K562 (cell line): Measurements from ENCODE around the gene RNF217. TPM values are rescaled to one million over a fixed set of nuclear protein-coding genes. Genes with fewer than 3 reads are reported as not detected.

ENCODE experiments used
- ATAC-seq: fragments of 200-7000 bp; cut with Tn5 transposase; 3 replicates; pipeline ENCODE4 v1.9.1; 2020; ENCODE audit warnings: moderate library complexity
- BruUV-seq: library from RNA; stranded (reverse); fragments of 400-500 nt; replicated peaks from 2 replicates; lab custom pipeline; 2021; lab: Mats Ljungman, UMichigan
- CTCF ChIA-PET: fragments of 300-600 bp; formaldehyde crosslinking; extraction: SDS; loops from one replicate; lab custom pipeline; 2021; ENCODE audit warnings: low intra/inter-chr PET ratio; lab: Yijun Ruan, JAX
- POLR2A ChIA-PET: fragments of 300-600, 350-650 bp; sonication (Branson Sonifier 250); formaldehyde crosslinking; extraction: SDS; loops from one replicate; lab custom pipeline; 2021; ENCODE audit warnings: antibody characterized with exemption, inconsistent platforms; lab: Yijun Ruan, JAX
- DNase-seq, 4 experiments: peaks; one replicate each; pipeline versions ENCODE4 v3.0.0 to v3.0.0-alpha.2; 2011 to 2018; ENCODE audit warnings: low spot score in 3 of 4, mixed read lengths in 3 of 4; ENCODE audit errors: extremely low read depth in 1 of 4
- FAIRE-seq: peaks from 2 replicates; lab custom pipeline; 2011; peaks lifted over from hg19 to GRCh38; lab: Jason Lieb, UNC
- H2AFZ ChIP-seq: 2 replicates; pipeline ENCODE4 v1.6.0; 2011; ENCODE audit warnings: low read depth, low read length, control low read depth, inconsistent platforms
- H3K27ac ChIP-seq: fragments of 200-600 bp; 3 replicates; pipeline ENCODE4 v1.8.0; 2011; ENCODE audit warnings: low read depth, mild to moderate bottlenecking, control low read depth, inconsistent platforms, low read length, moderate library complexity, mixed read lengths; ENCODE audit errors: extremely low read depth
- H3K27me3 ChIP-seq, 2 experiments: fragments of 300-600 bp in 1 of 2; 2 replicates in 1 of 2; 3 replicates in 1 of 2; pipeline versions ENCODE4 v1.6.0 to v1.8.0; 2011; ENCODE audit warnings: inconsistent platforms in 2 of 2, low read length in 2 of 2, mild to moderate bottlenecking in 1 of 2, mixed read lengths in 1 of 2, moderate library complexity in 1 of 2; ENCODE audit not compliant: control insufficient read depth in 2 of 2, insufficient read depth in 2 of 2
- H3K36me3 ChIP-seq: fragments of 300-600 bp; 3 replicates; pipeline ENCODE4 v1.8.0; 2011; ENCODE audit warnings: mild to moderate bottlenecking, low read length, inconsistent platforms; ENCODE audit not compliant: control insufficient read depth, insufficient read depth
- H3K4me1 ChIP-seq, 2 experiments: fragments of 200-600 bp in 1 of 2; replicated peaks in 1 of 2; 2 replicates in 1 of 2; 3 replicates in 1 of 2; pipeline versions ENCODE4 v1.5.1 to v1.8.0; 2011; ENCODE audit warnings: inconsistent platforms in 2 of 2, low read length in 2 of 2, mild to moderate bottlenecking in 1 of 2, mixed read lengths in 1 of 2, moderate library complexity in 1 of 2; ENCODE audit not compliant: control insufficient read depth in 2 of 2, insufficient read depth in 2 of 2
- H3K4me2 ChIP-seq: 2 replicates; pipeline ENCODE4 v1.6.1; 2011; ENCODE audit warnings: low read length, control low read depth, inconsistent platforms, mixed read lengths; ENCODE audit not compliant: insufficient read depth
- H3K4me3 ChIP-seq: fragments of 200-600 bp; sonication (generic), shearing (Covaris generic); 2 replicates; pipeline ENCODE4 v1.5.1; 2016; ENCODE audit warnings: control low read depth, inconsistent platforms
- H3K79me2 ChIP-seq: fragments of 200-600 bp; 3 replicates; pipeline ENCODE4 v1.8.0; 2011; ENCODE audit warnings: low read length, inconsistent platforms; ENCODE audit not compliant: control insufficient read depth, insufficient read depth
- H3K9ac ChIP-seq, 2 experiments: 2 replicates each; pipeline versions ENCODE4 v1.6.0 to v1.6.1; 2011; ENCODE audit warnings: low read depth in 2 of 2, low read length in 2 of 2, control low read depth in 1 of 2, inconsistent platforms in 1 of 2, mild to moderate bottlenecking in 1 of 2, mixed read lengths in 1 of 2; ENCODE audit not compliant: insufficient read depth in 1 of 2
- H3K9me1 ChIP-seq: one replicate; pipeline ENCODE4 v1.6.0; 2011; ENCODE audit warnings: inconsistent platforms, mild to moderate bottlenecking, low read length, moderate library complexity; ENCODE audit not compliant: control insufficient read depth, insufficient read depth
- H3K9me3 ChIP-seq: replicated peaks from 2 replicates; pipeline ENCODE4 v1.5.1; 2011; ENCODE audit warnings: low read depth, low read length, inconsistent platforms; ENCODE audit not compliant: control insufficient read depth, insufficient read depth
- H4K20me1 ChIP-seq: replicated peaks from 2 replicates; pipeline ENCODE4 v1.6.1; 2011; ENCODE audit warnings: low read length, inconsistent platforms, mixed read lengths; ENCODE audit not compliant: control insufficient read depth, insufficient read depth
- CBX3 ChIP-seq, 2 experiments: IDR thresholded peaks; 1 replicate in 1 of 2; 2 replicates in 1 of 2; pipeline ENCODE4 v1.6.1; 2012; ENCODE audit warnings: inconsistent platforms in 2 of 2, low read length in 2 of 2, borderline replicate concordance in 1 of 2, control low read depth in 1 of 2
- CCAR2 ChIP-seq: fragments of 200-400 bp; formaldehyde crosslinking; IDR thresholded peaks from 2 replicates; pipeline ENCODE4 v1.6.1; 2017; ENCODE audit warnings: mild to moderate bottlenecking, low read depth, low read length
- CHD4 ChIP-seq: fragments of 200-600 bp; sonication (generic); IDR thresholded peaks from 3 replicates; pipeline ENCODE4 v1.6.1; 2012; ENCODE audit warnings: low read depth, mild to moderate bottlenecking, mixed read lengths, low read length, inconsistent platforms; ENCODE audit not compliant: insufficient read depth, insufficient replicate concordance, poor library complexity, severe bottlenecking
- CSDE1 ChIP-seq, 2 experiments: fragments of 450-650 bp; IDR thresholded peaks; 2 replicates each; pipeline ENCODE4 v1.6.1; 2016; ENCODE audit warnings: mild to moderate bottlenecking in 1 of 2
- ELF1 ChIP-seq: fragments of 200-800 bp; sonication (Bioruptor generic); IDR thresholded peaks from 2 replicates; pipeline ENCODE4 v1.6.1; 2016; ENCODE audit warnings: missing genetic modification characterization, missing compliant biosample characterization
- GTF2F1 ChIP-seq: IDR thresholded peaks from 2 replicates; pipeline ENCODE4 v1.6.1; 2011; ENCODE audit warnings: low read depth, low read length, improper control_type of control experiment
- KDM2B ChIP-seq: fragments of 250-450 bp; sonication (Bioruptor Pico); IDR thresholded peaks from 2 replicates; pipeline ENCODE4 v1.8.0; 2021; ENCODE audit warnings: mild to moderate bottlenecking, moderate library complexity
- NR4A1 ChIP-seq, 2 experiments: fragments of 250-450 bp in 1 of 2; fragments of 450-650 bp in 1 of 2; sonication (Bioruptor Pico) in 1 of 2; IDR thresholded peaks; 2 replicates each; pipeline versions ENCODE4 v1.4.0 to v1.6.1; 2016 to 2020; ENCODE audit warnings: mild to moderate bottlenecking in 2 of 2, missing compliant biosample characterization in 1 of 2, missing genetic modification characterization in 1 of 2, moderate library complexity in 1 of 2
- POLR2AphosphoS2 ChIP-seq: IDR thresholded peaks from 2 replicates; pipeline ENCODE4 v1.6.1; 2012; ENCODE audit warnings: low read length, improper control_type of control experiment
- RBM14 ChIP-seq: fragments of 200-400 bp; formaldehyde crosslinking; IDR thresholded peaks from 2 replicates; pipeline ENCODE4 v1.6.1; 2018; ENCODE audit warnings: low read depth, mild to moderate bottlenecking, low read length, moderate library complexity, borderline replicate concordance; ENCODE audit not compliant: insufficient read depth
- SMAD1 ChIP-seq: fragments of 150-350 bp; IDR thresholded peaks from 2 replicates; pipeline ENCODE4 v1.6.1; 2014; ENCODE audit warnings: low read length, low read depth; ENCODE audit not compliant: partially characterized antibody
- SNIP1 ChIP-seq: fragments of 450-650 bp; IDR thresholded peaks from 2 replicates; pipeline ENCODE4 v1.7.1; 2017; ENCODE audit warnings: low read depth, mild to moderate bottlenecking
- SP2 ChIP-seq: IDR thresholded peaks from 2 replicates; pipeline ENCODE4 v1.6.1; 2011; ENCODE audit warnings: mild to moderate bottlenecking, low read depth, low read length, moderate library complexity; ENCODE audit not compliant: poor library complexity, severe bottlenecking; ENCODE audit errors: extremely low read depth
- TCFL5 ChIP-seq: fragments of 250-450 bp; sonication (Bioruptor Pico); conservative IDR thresholded peaks from 2 replicates; pipeline ENCODE4 v1.6.1; 2021; ENCODE audit warnings: mild to moderate bottlenecking, moderate library complexity, matching md5 sums
- ZNF354B ChIP-seq: fragments of 250-450 bp; sonication (Bioruptor Pico); IDR thresholded peaks from 2 replicates; pipeline ENCODE4 v1.4.0; 2020
- WGBS: fragments of 100-300 bp; shearing (Covaris generic); methylation state at CpG from one replicate; pipeline ENCODE4 v1.1.6; 2016; ENCODE audit warnings: low coverage, mixed read lengths; ENCODE audit not compliant: insufficient coverage; ENCODE audit errors: missing lambda C conversion rate; 5-methylcytosine and 5-hydroxymethylcytosine counted together
- in situ Hi-C: fragments of 300-500 bp; cut with MboI; formaldehyde crosslinking; loops from 4 replicates; pipeline ENCODE4 v1.15.0; 2018; ENCODE audit warnings: inconsistent platforms, mixed read lengths
- intact Hi-C: fragments of 100-400 bp; cut with micrococcal nuclease; formaldehyde crosslinking; loops from 2 replicates; pipeline ENCODE4 v1.14.2; 2022
- polyA plus RNA-seq, 8 experiments: library from polyadenylated mRNA; depleted of rRNA in 4 of 8; stranded (reverse) in 5 of 8; unstranded in 3 of 8; fragments of >200 nt; fragmentation: Nextera tagmentation in 2 of 8; fragmentation: Illumina TruSeq in 1 of 8; extraction: Ambion mirVana in 2 of 8; extraction: Trizol in 1 of 8; gene quantifications; 2 replicates each; pipeline versions ENCODE4 v1.2.1 to v1.2.3, GENCODE V29; 2011 to 2014; ENCODE audit warnings: inconsistent platforms in 1 of 8, missing spikeins in 1 of 8
- total RNA-seq, 7 experiments: library from RNA; depleted of rRNA in 6 of 7; stranded (reverse); fragments of >200 nt in 6 of 7; fragmentation: Illumina TruSeq in 2 of 7; extraction: Trizol in 2 of 7; gene quantifications; 2 replicates each; pipeline versions ENCODE4 v1.2.1 to v1.2.3, GENCODE V29; 2011 to 2021; ENCODE audit warnings: low replicate concordance in 1 of 7
- TF ChIP-seq, protein P1 (sequence below): fragments of 450-650 bp; formaldehyde crosslinking; conservative IDR thresholded peaks from 2 replicates; pipeline ENCODE4 v1.4.0; 2022; ENCODE audit warnings: mild to moderate bottlenecking, missing genetic modification characterization
- TF ChIP-seq, protein P2 (sequence below): sonication (generic); formaldehyde crosslinking; IDR thresholded peaks from 2 replicates; pipeline ENCODE4 v1.8.1; 2022; ENCODE audit warnings: missing genetic modification reagents
- TF ChIP-seq, protein P3 (sequence below): fragments of 250-450 bp; sonication (Bioruptor Pico); IDR thresholded peaks from 2 replicates; pipeline ENCODE4 v1.5.0; 2021

RNF217 gene
- total and polyA plus RNA-seq, 9 of the 15 experiments (the other 6 are each of a cell fraction or from before 2014, with no cell fraction given): 2.9 to 25.6 (median 12.0) TPM

DNA sequence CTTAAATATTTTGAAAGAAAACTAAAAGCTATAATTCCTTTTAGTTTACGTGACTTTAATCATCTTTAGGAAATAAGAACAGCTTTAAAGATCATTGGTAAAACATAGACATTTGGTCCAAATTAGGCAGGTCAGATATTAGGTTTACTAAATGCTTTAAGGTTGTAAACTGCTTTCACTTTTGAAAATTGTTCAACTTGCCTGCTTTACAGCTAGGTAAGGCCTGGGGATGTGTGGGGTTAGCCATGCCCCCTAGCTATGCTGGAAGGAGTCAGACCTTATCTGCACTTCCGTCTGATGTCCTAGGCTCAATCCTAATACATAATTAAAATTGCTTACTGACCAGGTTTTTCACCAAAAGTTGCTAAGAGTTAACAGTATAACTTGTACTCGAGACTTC lies 160.8 kb downstream of the RNF217 start:
- no peak overlapping the region for H3K4me3 ChIP-seq
- no peak overlapping the region for H3K9ac ChIP-seq
- H3K79me2 ChIP-seq: no peaks in the 10 kb centered on the region
- H4K20me1 ChIP-seq: no peaks in the 10 kb centered on the region
- TF ChIP-seq CCAR2 (no peak), CSDE1 (IDR thresholded peaks at IDR 0.05) (no peak), ZNF354B (CRISPR knock-in tag) (no peak), RBM14 (no peak), GTF2F1 (no peak), NR4A1 (CRISPR knock-in tag; IDR thresholded peaks at IDR 0.05) (no peak), NR4A1 (tag; IDR thresholded peaks at IDR 0.05) (no peak), SNIP1 (no peak), CBX3 (IDR thresholded peaks at IDR 0.05; ENCODE audit: borderline replicate concordance in 1 of 2, low read length in 2 of 2) (no peak), TCFL5 (CRISPR knock-in tag) (no peak), ELF1 (no peak), KDM2B (CRISPR knock-in tag) (no peak), SP2 (no peak), CHD4 (no peak), POLR2AphosphoS2 (no peak), SMAD1 (no peak)
- TF ChIP-seq, protein P1, sequence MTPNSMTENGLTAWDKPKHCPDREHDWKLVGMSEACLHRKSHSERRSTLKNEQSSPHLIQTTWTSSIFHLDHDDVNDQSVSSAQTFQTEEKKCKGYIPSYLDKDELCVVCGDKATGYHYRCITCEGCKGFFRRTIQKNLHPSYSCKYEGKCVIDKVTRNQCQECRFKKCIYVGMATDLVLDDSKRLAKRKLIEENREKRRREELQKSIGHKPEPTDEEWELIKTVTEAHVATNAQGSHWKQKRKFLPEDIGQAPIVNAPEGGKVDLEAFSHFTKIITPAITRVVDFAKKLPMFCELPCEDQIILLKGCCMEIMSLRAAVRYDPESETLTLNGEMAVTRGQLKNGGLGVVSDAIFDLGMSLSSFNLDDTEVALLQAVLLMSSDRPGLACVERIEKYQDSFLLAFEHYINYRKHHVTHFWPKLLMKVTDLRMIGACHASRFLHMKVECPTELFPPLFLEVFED (CRISPR knock-in tag): no peak
- TF ChIP-seq, protein P2, sequence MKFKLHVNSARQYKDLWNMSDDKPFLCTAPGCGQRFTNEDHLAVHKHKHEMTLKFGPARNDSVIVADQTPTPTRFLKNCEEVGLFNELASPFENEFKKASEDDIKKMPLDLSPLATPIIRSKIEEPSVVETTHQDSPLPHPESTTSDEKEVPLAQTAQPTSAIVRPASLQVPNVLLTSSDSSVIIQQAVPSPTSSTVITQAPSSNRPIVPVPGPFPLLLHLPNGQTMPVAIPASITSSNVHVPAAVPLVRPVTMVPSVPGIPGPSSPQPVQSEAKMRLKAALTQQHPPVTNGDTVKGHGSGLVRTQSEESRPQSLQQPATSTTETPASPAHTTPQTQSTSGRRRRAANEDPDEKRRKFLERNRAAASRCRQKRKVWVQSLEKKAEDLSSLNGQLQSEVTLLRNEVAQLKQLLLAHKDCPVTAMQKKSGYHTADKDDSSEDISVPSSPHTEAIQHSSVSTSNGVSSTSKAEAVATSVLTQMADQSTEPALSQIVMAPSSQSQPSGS (CRISPR knock-in tag): no peak
- TF ChIP-seq, protein P3, sequence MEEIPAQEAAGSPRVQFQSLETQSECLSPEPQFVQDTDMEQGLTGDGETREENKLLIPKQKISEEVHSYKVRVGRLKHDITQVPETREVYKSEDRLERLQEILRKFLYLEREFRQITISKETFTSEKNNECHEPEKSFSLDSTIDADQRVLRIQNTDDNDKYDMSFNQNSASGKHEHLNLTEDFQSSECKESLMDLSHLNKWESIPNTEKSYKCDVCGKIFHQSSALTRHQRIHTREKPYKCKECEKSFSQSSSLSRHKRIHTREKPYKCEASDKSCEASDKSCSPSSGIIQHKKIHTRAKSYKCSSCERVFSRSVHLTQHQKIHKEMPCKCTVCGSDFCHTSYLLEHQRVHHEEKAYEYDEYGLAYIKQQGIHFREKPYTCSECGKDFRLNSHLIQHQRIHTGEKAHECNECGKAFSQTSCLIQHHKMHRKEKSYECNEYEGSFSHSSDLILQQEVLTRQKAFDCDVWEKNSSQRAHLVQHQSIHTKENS (CRISPR knock-in tag): no peak
- WGBS: 56% methylated on average over 3 of the region's 3 CpGs
- ChIA-PET CTCF (no interaction called here), POLR2A (interaction anchor here (1.0 kb wide), 1 partner anchor 10 kb away, joined by 3 read pairs; no protein-coding TSS in a partner anchor)
- H3K9me3 ChIP-seq: no peaks in the 10 kb centered on the region
- BruUV-seq: no TSS peak
- H3K36me3 ChIP-seq: no peaks in the 10 kb centered on the region
- H3K27me3 ChIP-seq: no peaks in the 10 kb centered on the region
- H3K4me2 ChIP-seq: no peak overlapping the region
- in situ Hi-C loops (no loop called here), intact Hi-C loops (no loop called here)
- H3K27ac ChIP-seq: no peak overlapping the region
- peaks cover 0 to 6% of the 10 kb centered on the region in 2 experiments; a peak in 2 of 5 replicates for H3K4me1 ChIP-seq
- ATAC-seq (peak; percentile 38; the same call in 2 of the 3 replicates), DNase-seq (no peak), FAIRE-seq (no peak)
- H2AFZ ChIP-seq: no peak overlapping the region
- H3K9me1 ChIP-seq: no peaks in the 10 kb centered on the region
